ENCODE data around the gene MGAT5.

MGAT5 gene

DNA sequence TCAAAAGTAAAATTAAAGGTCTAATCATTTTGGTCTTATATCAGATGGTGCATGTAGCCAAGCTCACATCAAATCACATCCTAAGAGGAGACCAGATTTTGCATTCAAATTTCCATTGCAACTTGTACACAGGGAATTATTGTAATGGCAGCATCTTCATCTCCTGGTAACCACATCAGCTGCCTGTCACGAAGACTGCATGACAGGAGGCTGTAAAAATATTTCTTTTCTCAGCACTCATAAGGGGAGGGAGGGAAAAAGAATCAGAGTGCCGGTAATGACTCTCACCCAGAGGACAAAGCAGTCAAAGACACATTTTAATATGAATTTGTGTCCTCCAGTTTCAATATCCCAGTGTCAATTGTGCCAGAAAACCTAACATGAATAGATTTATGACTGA is 248.2 kb downstream of the MGAT5 start:
- no peak for DNase-seq (ENCODE audit: low read depth)
